Right lobe of liver (tissue), 4 donors: ENCODE results near the gene SLC9A5.

Experiments used
- CTCF ChIP-seq, 4 donors: fragments of 200-600 bp in 3 of 4; fragments of 450-650 bp in 1 of 4; IDR thresholded peaks; one replicate each; pipeline versions ENCODE4 v1.5.1 to v1.8.0; 2016 to 2022; ENCODE audit warnings: antibody characterized with exemption in 4 of 4, mild to moderate bottlenecking in 2 of 4
- POLR2A ChIP-seq: fragments of 450-650 bp; IDR thresholded peaks from one replicate; pipeline ENCODE4 v1.6.1; 2017; ENCODE audit warnings: antibody characterized with exemption, mild to moderate bottlenecking
- donor health status: DM: no; HTN: no; CAD: no.
- donor health status: DM: no; HTN: no; CAD: no.
- donor health status: DM: no; HTN: yes; CAD: no.

- TF ChIP-seq CTCF (IDR thresholded peaks at IDR 0.05) (no peak), POLR2A (no peak)
Observed at GRCh38 chr16:67238278-67238575, 10.6 kb upstream of the SLC9A5 start.
